ENCODE data around the gene FBXL4.

Gene FBXL4

DNA sequence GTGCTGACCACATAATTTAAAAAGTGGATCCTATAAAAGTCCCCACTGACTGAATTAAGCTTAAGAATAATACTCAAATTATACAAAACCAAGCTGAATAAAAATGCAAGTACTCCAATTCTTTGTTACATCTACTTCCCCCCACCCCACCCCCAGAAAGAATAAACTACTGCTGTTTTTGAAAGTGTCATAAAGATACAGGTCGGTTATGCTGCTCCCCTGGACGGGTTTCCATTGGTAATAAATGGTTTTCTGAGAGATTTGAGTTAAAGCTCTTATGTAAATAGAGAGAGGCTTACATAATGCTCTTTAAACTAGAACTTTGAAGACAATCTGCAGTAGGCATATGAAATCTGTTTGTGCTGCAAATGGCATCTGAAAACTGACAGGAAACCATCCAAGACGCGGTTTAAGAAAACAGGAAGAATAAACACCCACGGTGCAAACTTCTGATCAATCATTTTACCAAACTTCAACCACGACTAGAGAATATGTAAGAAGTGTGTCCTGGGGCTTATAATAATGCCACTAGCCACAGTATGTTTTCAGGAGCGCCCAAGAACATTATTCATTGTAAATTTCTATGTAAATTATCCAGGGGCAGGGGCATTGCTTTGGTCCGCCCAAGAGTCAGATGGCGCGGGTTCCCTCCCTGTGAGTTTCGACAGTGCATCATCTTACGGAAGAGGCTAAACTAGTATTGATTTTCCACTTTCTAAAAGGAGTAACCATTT is 124.2 kb downstream of the FBXL4 start:
- Histone ChIP-seq H3K27me3 (ENCODE audit: insufficient read depth, low read length) (peaks cover 42% of the 10 kb centered on the region), H3K79me2 (ENCODE audit: control insufficient read depth, insufficient read depth, low read length, poor library complexity) (no peaks in the 10 kb centered on the region)
- WGBS (ENCODE audit: extremely low coverage, insufficient coverage, insufficient read length), result no CpG with 5 or more reads among the region's 12 CpGs

DNA sequence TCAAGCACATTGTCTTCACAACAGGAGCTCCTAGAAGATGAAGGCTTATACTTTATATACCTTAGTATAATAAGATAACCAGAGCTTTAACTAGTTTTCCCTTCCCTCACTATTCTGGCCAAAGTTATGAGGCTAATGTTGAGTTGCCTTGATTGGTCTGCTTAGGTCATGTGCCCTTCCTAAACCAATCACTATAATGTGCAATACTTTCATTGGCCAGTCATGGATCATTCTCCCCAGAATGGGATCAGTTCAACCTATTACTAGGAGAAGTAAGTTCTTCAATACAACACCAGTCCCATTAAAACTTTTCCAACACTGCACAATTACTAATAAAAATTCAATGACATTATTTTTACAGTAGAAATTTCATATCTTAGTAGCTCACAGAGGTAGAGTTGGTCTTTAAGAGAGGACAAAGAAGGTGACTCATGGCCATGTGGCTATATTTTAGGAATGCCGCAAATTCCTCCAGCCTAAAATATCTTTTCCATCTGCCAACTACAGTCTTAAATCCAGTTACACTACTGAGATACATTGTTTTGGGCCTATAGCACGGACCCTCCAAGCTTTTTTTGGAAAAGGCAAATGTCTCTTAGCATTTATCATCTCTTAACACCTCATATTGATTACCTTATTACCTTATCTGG is 125.9 kb downstream of the FBXL4 start:
- no peaks in the 10 kb centered on the region for H3K79me1 ChIP-seq (ENCODE audit: low read length)
- H3K27ac ChIP-seq (ENCODE audit: low read depth, low read length), result no peak overlapping the region
- no peak overlapping the region for H3K4me3 ChIP-seq (ENCODE audit: low read depth, low read length)
- H3K4ac ChIP-seq (ENCODE audit: low read depth, low read length), result no peak overlapping the region
- H3K27me3 ChIP-seq (ENCODE audit: insufficient read depth, low read length), result peaks cover 27% of the 10 kb centered on the region
- H3K9ac ChIP-seq (ENCODE audit: low read length), result no peak overlapping the region
- H4K12ac ChIP-seq (ENCODE audit: low read depth, low read length), result no peak overlapping the region
- DNase-seq, result peak in 1 of 2 donors; percentile 18
- WGBS (ENCODE audit: extremely low coverage, insufficient coverage, insufficient read length), result no CpG with 5 or more reads among the region's 2 CpGs
- no peak overlapping the region for H3K18ac ChIP-seq (ENCODE audit: low read length)
- H3K4me2 ChIP-seq (ENCODE audit: low read length), result no peak overlapping the region
- H3K4me1 ChIP-seq (ENCODE audit: control insufficient read depth in 1 of 2, insufficient read depth in 2 of 2, low read length in 2 of 2), result peaks cover 3% of the 10 kb centered on the region in 2 experiments
- H4K91ac ChIP-seq (ENCODE audit: low read depth, low read length), result no peak overlapping the region
- no peak overlapping the region for H2BK120ac ChIP-seq (ENCODE audit: insufficient read depth, low read length, poor library complexity)
- no peaks in the 10 kb centered on the region for H3K79me2 ChIP-seq (ENCODE audit: control insufficient read depth, insufficient read depth, low read length, poor library complexity)
- no peak overlapping the region for H2BK5ac ChIP-seq (ENCODE audit: low read depth, low read length, poor library complexity)
- no peak overlapping the region for H2AK5ac ChIP-seq (ENCODE audit: low read length)
- H3K14ac ChIP-seq (ENCODE audit: low read length), result no peak overlapping the region
- H3K36me3 ChIP-seq (ENCODE audit: control insufficient read depth in 1 of 2, insufficient read depth in 2 of 2, low read length in 2 of 2), result peaks cover 0 to 1% of the 10 kb centered on the region in 2 experiments
- H3K23ac ChIP-seq (ENCODE audit: low read length), result no peak overlapping the region
- H2AFZ ChIP-seq (ENCODE audit: insufficient read depth, low read length, poor library complexity), result no peak overlapping the region
- no peaks in the 10 kb centered on the region for H3K9me3 ChIP-seq (ENCODE audit: insufficient read depth, low read depth, low read length)
- no peak overlapping the region for H4K8ac ChIP-seq (ENCODE audit: low read depth, low read length)
- no peak overlapping the region for H2BK12ac ChIP-seq (ENCODE audit: low read length)

More for the DNA sequence above, 124.2 kb downstream of the FBXL4 start:
- no peak overlapping the region for H3K23ac ChIP-seq (ENCODE audit: low read length)
- no peak overlapping the region for H4K8ac ChIP-seq (ENCODE audit: low read depth, low read length)
- no peak overlapping the region for H2BK5ac ChIP-seq (ENCODE audit: low read depth, low read length, poor library complexity)
- no peak overlapping the region for H3K4me3 ChIP-seq (ENCODE audit: low read depth, low read length)
- no peak overlapping the region for H2AFZ ChIP-seq (ENCODE audit: insufficient read depth, low read length, poor library complexity)
- H3K18ac ChIP-seq (ENCODE audit: low read length), result no peak overlapping the region
- H3K4ac ChIP-seq (ENCODE audit: low read depth, low read length), result no peak overlapping the region
- no peak overlapping the region for H2BK12ac ChIP-seq (ENCODE audit: low read length)
- H3K79me1 ChIP-seq (ENCODE audit: low read length), result no peaks in the 10 kb centered on the region
- peaks cover 3% of the 10 kb centered on the region in 2 experiments for H3K4me1 ChIP-seq (ENCODE audit: control insufficient read depth in 1 of 2, insufficient read depth in 2 of 2, low read length in 2 of 2)
- H3K9ac ChIP-seq (ENCODE audit: low read length), result no peak overlapping the region
- H3K36me3 ChIP-seq (ENCODE audit: control insufficient read depth in 1 of 2, insufficient read depth in 2 of 2, low read length in 2 of 2), result peaks cover 0 to 1% of the 10 kb centered on the region in 2 experiments
- no peak overlapping the region for H2AK5ac ChIP-seq (ENCODE audit: low read length)
- H4K91ac ChIP-seq (ENCODE audit: low read depth, low read length), result no peak overlapping the region
- no peak overlapping the region for H2BK120ac ChIP-seq (ENCODE audit: insufficient read depth, low read length, poor library complexity)
- no peaks in the 10 kb centered on the region for H3K9me3 ChIP-seq (ENCODE audit: insufficient read depth, low read depth, low read length)
- no peak overlapping the region for H3K14ac ChIP-seq (ENCODE audit: low read length)
- H4K12ac ChIP-seq (ENCODE audit: low read depth, low read length), result no peak overlapping the region
- DNase-seq, result no peak
- peak overlapping the region; percentile 62 for H3K4me2 ChIP-seq (ENCODE audit: low read length)
- H3K27ac ChIP-seq (ENCODE audit: low read depth, low read length), result no peak overlapping the region

Measured in trophoblast cell (in vitro differentiated cells and primary cell).